ENCODE data around the gene GSPT2.
"Not testable (repeated sequence)": the region's sequence is repeated elsewhere in the genome, so short reads cannot be mapped to it uniquely, and the experiment has no call there.

GSPT2 gene

DNA sequence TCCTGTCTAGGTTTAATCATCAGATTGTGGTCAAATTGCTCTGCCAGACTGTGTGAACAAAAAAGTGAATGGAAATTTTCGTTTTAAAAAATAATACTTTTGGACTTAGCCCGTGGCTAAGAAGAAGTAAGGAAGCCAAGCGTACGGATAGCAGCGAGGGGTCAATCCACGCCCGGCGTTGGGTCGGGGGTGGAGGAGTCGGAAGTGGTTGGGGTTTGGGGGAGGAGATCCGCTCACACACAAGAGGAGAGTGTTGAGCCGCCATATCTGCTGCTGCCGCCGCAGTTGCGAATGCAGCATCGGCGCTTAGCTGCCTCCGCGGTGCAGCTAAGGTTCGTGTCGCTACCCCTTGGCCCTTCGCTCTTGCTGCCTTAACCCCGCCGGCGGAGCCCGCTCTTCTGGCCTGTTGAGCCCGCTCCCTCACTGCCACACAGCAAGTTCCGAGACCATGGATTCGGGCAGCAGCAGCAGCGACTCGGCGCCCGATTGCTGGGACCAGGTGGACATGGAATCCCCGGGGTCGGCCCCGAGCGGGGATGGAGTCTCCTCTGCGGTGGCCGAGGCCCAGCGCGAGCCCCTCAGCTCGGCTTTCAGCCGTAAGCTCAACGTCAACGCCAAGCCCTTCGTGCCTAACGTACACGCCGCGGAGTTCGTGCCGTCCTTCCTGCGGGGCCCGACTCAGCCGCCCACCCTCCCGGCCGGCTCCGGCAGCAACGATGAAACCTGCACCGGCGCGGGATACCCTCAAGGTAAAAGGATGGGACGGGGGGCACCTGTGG, at the start of gene GSPT2:
Gene GSPT2 (plus strand): TSS at position 264 of the 779 bp plus-strand sequence. CDS start 185 bp downstream, at position 449.
- DNase-seq = peak; percentile 14

DNA sequence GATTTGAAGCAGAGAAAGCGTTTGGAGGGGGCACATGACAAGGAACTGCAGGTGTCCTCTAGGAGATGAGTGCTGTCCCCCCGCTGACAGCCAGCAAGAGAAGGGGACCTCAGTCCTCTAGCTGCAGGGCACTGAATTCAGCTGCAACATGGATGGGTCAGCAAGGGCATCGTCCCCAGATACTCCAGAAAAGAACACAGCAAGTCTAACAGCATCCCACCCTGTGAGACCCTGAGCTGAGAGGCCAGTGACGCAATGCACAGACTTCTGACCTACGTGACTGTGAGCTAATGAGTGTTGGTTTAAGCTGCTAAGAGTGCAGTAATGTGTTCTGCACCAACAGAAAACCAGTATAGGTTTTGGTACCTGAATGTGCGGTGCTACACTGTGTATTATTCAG, 49.0 kb upstream of the GSPT2 start:
- DNase-seq = no peak

DNA sequence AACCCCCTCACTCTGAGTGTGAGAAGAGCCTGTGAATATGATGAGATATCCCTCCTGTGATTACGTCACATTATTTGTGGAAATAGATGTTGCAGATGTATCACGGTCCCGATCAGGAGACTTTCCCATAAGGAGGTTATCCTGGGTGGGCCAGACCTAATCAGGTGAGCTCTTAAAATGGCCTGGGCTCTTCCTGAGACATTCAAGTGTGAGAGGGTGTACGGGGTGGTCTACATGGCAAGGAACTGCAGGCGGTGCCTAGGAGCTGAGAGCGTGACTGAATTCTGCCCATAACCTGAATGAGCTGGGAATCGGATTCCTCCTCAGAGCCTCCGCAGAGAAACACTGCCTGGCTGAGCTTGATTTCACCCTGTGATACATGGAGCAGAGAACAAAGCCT, 45.8 kb upstream of the GSPT2 start:
- DNase-seq = no peak

DNA sequence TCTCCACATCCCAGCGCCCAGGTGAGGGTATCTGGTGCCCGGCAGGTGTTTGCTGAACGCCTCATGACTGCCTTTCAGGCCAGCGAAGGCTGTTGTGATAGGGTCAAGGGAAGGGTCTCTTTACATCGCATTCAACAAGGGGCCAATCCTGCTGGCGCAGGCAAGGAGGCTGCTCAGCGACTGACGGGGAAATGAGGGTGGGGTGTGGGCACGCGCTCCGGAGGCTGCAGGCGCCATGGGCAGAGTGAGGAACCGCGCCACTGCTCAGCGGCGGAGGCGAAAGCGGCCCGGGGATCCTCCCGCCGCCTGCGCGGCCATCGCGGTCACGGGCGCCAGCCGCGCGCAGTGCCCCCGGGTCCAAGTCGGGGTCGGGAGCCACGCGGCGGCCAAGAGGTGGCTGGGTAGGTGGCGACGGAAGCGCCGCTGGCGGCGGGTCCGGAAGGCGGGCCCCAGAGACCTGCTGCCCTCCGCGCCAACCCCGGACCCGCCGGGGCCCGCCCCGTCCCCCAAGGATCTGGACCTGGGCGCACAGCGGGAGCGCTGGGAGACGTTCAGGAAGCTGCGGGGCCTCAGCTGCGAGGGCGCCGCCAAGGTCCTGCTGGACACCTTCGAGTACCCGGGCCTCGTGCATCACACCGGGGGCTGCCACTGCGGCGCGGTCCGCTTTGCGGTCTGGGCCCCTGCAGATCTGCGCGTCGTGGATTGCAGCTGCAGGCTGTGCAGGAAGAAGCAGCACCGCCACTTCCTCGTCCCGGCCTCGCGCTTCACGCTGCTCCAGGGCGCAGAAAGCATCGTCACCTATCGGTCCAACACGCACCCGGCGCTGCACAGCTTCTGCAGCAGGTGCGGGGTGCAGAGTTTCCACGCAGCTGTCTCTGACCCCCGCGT, 32.7 kb upstream of the GSPT2 start, which contains the start of gene CENPVL1:
Gene CENPVL1 (plus strand): TSS at position 236 of the 888 bp plus-strand sequence. CDS start 0 bp downstream, at position 236.
- DNase-seq = not testable (repeated sequence)

DNA sequence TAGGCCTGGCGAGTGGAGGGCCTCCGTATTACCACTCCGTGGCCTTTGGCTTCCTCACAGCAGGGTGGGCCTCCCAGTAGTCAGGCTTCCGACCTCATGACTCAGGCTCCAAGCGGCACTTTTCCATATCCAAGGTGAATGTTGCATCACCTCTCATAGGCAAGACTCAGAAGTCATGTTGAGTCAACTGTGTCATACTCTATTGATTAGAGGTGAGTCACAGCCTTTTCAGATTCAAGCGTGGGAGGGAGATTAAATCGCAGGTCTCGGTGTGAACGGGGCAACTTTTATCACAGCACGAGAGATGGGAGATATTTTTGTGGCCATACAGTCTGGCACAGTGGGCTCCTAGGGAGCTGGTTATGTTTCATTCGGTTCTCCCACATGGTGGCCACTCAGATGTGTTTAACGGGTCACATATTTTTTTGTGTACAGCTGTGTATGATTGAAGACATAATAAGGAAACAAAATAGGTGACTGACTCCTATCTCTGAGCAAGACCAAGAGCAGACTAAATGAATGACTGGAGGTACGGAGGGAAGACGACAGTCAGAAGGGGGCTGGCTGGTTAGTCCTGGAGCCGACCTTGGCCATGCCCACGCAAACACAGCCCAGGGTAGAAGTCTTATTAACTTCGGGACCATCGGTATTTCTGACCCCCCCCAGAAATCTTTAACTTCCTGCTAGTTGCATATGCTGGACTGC, 30.1 kb upstream of the GSPT2 start:
- DNase-seq = not testable (repeated sequence)

DNA sequence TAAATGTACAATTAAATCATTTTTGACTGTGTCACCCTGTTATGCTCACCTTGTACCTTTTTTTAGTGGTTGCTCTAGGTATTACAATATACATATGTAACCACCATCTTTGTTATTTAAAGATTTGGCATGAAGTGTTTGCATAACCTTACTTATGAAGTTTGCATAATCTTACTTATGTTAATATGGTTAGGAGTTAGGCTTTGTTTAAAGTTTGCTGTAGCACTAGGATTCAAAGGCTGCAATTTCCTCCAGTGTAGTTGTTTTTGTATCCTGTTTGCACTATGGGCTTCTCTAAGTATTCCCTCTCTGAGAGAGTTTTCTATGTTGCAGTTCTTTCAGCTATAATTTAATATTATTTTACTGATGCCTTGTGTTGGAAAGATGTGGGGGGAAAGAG, 15.0 kb upstream of the GSPT2 start:
- DNase-seq = no peak

DNA sequence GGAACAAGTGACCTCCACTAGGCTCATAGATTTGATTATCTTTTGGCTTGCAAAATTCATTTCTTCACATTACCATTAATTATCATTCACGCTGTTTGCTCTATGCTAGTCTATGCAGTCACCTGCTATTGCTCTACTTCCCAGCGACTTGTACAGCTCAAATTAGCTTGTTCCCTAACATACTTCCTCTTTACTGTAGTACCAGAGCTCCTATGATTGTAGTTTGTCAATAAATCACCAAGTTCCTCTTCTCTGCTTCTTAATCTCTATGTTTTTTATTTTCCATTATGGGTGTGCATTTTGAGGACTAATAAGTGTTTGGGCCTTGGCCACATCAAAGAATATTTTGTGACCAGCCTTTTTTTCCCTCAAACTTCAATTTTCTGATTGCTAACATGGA, 6.2 kb upstream of the GSPT2 start:
- DNase-seq = no peak

DNA sequence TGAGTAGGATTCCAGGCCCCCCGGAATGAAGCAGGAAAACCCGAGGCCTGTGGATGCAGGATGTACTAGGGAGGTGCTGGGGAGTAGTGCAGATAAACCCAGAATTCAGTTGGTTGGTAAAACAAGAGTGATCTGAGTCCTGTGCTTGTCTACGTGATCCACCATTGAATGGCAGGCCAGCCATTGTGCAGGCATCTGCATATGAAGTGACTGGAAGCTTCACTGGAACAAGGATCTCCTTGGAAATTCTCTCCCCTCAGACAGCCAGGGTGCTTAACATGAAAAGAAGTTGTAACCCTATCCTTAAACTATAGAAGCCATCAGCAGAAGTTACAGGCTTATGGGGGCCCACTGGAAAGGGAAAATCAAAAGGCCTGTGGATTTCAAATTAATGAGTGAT, 656 bp upstream of the GSPT2 start:
- no peak for DNase-seq

DNA sequence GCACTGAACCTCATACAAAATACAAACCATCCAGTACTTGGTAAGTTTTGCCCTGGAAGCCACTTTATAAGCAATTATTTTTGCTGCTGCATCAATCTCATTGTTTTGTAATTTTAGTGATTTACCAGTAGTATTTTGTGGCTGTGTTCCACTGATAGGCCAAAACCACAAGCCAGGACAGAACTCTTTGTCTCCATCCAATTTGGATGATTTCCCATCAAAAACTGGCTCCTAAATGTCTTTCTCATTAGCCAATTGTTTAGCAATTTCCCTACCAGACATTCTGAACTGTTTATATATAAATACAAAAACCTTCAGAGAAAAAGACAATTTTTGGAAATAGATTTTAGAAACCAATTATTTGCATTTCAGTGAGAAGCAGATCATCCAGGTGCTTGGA, 4.4 kb downstream of the GSPT2 start:
- DNase-seq = no peak

DNA sequence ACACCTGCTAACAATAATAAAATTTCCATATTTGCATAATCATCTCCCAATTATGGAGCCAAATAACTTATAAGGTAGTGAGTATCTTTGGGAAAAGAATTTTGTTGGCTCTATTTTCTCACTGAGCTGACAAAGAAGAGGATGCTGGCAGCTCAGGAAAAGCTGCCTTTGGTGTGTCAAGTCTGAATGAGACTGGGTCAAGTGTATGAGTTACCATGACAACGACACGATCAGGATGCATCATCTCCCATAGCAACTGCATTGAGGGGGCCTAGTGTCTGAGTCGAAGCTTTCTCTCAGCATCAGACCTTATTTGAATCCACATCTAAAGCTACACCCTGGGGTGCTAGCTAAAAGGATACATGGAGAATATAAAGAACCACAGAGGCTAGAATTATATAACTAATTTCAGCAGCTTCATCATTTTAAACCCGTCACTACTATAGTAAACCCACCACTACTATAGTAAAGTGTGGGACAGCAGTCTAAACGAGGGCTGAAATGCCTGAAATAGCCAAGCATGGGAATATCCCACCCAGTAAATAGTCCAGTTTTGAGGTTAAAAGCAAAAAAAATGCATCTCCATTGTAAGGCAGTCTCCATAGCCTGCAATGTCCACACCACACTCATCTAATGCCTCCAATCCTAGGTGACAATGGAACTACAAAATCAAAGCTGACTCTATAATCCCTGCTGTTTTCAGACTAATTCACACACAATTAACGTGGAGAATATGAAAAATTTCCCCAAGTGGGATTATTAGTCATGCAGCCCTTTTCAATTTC, 16.0 kb downstream of the GSPT2 start:
- no peak for DNase-seq

DNA sequence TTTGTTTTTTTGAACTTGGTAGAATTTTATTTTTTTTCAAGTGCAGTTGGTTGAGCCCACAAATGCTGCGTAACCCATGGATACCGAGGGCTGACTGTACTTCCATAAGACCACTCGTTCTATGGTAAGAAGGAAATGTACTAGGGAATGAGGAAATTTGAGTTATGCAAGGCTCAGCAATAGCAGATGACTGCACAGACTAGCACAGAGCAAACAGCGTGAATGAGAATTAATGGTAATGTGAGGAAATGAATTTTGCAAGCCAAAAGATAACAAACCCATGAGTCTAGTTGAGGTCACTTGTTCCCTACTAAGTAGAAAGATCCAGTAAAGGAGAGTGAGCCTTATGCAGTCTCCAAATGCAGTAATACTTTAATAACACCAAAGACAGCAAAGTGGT, 17.4 kb downstream of the GSPT2 start:
- no peak for DNase-seq

DNA sequence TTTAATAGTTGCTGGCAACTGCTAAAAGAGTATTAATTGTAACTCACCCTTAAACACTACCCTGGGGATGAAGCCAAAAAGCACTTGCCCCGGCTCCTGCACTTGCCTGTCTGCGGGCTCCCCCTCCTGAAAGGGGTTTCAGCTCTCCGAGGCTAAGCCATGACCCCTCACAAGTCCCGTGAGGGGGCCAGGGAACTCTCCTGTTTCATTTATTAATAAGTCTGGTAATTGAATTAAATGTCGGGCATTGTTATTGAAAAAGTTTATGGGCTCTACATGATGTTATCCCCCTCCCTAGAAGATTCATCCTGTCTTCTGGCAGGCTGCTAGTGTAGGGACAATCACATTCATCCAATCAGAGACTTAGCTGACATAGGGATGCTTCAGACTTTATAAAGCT, 23.3 kb downstream of the GSPT2 start:
- DNase-seq = no peak

DNA sequence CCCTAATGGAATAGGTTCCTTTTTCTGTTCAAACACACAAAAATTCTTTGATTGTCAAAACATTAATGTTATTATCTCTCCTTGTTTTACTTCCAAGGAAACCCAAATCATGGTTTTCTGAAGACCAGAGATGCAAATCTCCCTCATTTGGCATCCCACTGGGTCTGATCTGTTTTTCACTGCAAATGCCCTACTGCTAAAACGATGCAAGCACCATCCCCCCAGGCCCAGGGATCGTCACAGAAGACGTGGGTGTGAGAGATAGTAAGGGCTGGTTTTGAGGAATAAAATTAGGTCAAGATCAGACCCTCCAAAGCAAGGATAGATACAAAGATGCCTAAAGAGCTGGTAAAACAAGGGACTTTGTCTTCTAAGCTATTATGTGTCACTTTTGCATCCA, 33.6 kb downstream of the GSPT2 start:
- DNase-seq = no peak

DNA sequence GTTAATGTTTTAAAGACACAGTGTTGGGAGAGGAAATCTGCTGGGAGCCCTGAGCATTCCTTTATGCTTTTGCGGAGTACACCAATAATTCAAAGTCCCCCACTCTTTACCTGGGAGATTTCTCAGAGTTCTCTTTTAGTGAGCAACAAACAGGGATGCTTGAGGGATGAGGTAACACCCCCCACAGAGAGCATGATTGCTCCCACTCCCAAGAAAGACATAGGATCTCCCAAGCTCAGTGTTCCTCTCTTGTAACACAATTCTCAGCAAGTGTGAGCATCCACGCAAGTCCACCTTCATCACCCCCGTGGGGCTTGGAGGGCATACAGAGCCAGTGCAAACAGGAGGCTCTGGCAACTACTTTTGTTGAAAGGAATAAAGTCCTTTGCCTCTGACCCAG, 36.1 kb downstream of the GSPT2 start:
- DNase-seq = no peak

DNA sequence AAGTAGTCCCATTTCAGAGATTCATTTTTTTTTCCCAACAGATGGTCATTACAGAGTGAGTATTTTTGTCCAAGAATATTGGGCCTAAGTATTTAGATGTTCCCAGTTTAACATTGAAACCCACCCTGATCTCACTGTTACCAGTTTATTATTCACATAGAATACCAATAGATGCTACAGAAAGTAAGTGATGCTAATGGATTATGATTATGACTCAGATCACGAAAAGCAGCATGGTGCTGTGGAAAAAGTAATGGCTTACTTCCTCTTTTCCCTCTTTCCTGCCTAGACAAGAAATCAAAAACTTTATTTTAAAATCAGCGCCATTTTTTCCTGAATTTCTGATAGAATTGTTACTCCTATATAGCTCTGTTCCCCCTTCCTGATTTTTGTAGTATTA, 51.9 kb downstream of the GSPT2 start:
- DNase-seq = no peak

All from activated T-cell treated with anti-CD3 and anti-CD28 coated beads for 4 hours (primary cell).